Subcutaneous abdominal adipose tissue (tissue), 5 donors: ENCODE data around the gene SLC34A1.
"Not testable (repeated sequence)": the region's sequence is repeated elsewhere in the genome, so short reads cannot be mapped to it uniquely, and the experiment has no call there.

Source experiments
- H3K27ac ChIP-seq: one replicate; pipeline ENCODE4 v1.7.0; 2013; ENCODE audit warnings: low read depth, mild to moderate bottlenecking, inconsistent platforms, low read length, moderate library complexity
- H3K27me3 ChIP-seq, 5 donors: one replicate each; pipeline ENCODE4 v1.7.0; 2013; ENCODE audit warnings: low read length in 5 of 5, inconsistent platforms in 1 of 5; ENCODE audit not compliant: control insufficient read depth in 5 of 5, insufficient read depth in 4 of 5
- H3K36me3 ChIP-seq, 5 donors: one replicate each; pipeline ENCODE4 v1.7.0; 2013; ENCODE audit warnings: low read length in 5 of 5; ENCODE audit not compliant: control insufficient read depth in 5 of 5, insufficient read depth in 5 of 5
- H3K4me1 ChIP-seq, 5 donors: one replicate each; pipeline ENCODE4 v1.7.0; 2013; ENCODE audit warnings: low read length in 5 of 5, mild to moderate bottlenecking in 3 of 5, moderate library complexity in 1 of 5; ENCODE audit not compliant: control insufficient read depth in 5 of 5, insufficient read depth in 5 of 5
- H3K4me3 ChIP-seq, 5 donors: one replicate each; pipeline ENCODE4 v1.7.0; 2013; ENCODE audit warnings: low read length in 5 of 5, low read depth in 1 of 5
- H3K9ac ChIP-seq, 5 donors: one replicate each; pipeline ENCODE4 v1.7.0; 2013; ENCODE audit warnings: low read length in 5 of 5, mild to moderate bottlenecking in 4 of 5, moderate library complexity in 3 of 5
- H3K9me3 ChIP-seq, 5 donors: one replicate each; pipeline ENCODE4 v1.7.0; 2013; ENCODE audit warnings: low read length in 5 of 5; ENCODE audit not compliant: control insufficient read depth in 5 of 5
- donor health status: healthy.
- donor health status: healthy.
- donor health status: healthy.
- donor health status: healthy.
- donor health status: healthy.

The SLC34A1 gene, protein sequence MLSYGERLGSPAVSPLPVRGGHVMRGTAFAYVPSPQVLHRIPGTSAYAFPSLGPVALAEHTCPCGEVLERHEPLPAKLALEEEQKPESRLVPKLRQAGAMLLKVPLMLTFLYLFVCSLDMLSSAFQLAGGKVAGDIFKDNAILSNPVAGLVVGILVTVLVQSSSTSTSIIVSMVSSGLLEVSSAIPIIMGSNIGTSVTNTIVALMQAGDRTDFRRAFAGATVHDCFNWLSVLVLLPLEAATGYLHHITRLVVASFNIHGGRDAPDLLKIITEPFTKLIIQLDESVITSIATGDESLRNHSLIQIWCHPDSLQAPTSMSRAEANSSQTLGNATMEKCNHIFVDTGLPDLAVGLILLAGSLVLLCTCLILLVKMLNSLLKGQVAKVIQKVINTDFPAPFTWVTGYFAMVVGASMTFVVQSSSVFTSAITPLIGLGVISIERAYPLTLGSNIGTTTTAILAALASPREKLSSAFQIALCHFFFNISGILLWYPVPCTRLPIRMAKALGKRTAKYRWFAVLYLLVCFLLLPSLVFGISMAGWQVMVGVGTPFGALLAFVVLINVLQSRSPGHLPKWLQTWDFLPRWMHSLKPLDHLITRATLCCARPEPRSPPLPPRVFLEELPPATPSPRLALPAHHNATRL

GRCh38 chr5:177384134-177384533, at the start of gene SLC34A1:
SLC34A1 (plus strand) TSS chr5:177384434; CDS start chr5:177385742, 1,308 bp downstream.
- Histone ChIP-seq H3K36me3 (no peaks in the 10 kb centered on the region), H3K9me3 (no peaks in the 10 kb centered on the region), H3K9ac (no peak within 1 kb of the TSS), H3K27ac (no peak within 1 kb of the TSS), H3K27me3 (peaks cover 11 to 32% (median 21%) of the 10 kb centered on the region in 5 donors), H3K4me3 (no peak within 1 kb of the TSS), H3K4me1 (peaks cover 0 to 15% (median 7%) of the 10 kb centered on the region in 5 donors)

DNA sequence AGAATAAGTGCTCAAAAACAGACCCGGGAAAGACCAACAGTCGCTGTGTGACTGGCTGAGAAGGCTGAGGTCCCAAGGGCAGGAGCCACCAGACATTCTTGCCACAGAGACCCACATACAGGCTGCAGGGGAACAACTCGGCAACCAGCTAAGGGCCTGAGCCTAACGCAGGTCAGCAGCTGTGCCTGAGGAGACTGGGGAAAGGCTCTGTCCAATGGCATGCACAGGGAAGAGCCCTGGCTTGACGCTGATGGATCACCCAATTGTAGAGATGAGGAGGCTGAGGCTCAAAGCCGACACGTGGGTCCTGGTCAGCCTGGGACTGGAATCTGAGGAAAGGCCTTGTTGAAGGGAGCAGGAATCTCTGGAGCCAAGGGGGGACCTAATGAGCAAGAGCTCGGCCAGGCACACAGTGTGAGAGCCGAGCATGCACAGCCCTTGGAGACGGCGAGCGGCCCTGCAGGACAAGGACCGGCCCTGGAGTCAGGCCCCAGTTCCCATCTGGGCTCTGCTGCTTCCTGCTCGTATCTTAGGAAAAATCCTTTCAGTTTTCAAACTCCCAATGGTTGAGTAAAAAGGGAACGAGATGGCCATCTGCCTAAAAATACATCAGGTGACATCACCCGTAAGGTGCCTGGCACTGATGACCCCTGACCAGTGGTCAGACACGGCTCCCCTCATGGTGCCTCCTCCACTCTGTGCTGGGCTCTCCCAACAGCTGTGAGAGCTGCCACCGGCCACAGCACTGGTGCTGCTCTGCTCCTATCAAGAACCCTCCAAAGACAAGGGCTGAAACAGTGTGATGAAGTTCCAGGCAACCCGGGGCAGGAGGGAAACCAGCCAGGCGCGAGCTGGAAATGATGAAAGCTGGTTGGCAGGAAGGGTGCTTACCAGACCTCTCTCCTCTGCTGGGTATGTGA, 49.2 kb upstream of the SLC34A1 start:
- Histone ChIP-seq H3K36me3 (peaks cover 0 to 98% (median 90%) of the 10 kb centered on the region in 5 donors), H3K4me1 (no peaks in the 10 kb centered on the region), H3K9ac (no peak overlapping the region), H3K9me3 (no peaks in the 10 kb centered on the region), H3K27me3 (no peaks in the 10 kb centered on the region), H3K27ac (no peak overlapping the region), H3K4me3 (no peak overlapping the region)

GRCh38 chr5:177335701-177336065, 48.6 kb upstream of the SLC34A1 start:
- no peak overlapping the region for H3K4me3 ChIP-seq
- no peaks in the 10 kb centered on the region for H3K27me3 ChIP-seq
- H3K36me3 ChIP-seq, result peaks cover 0 to 91% (median 84%) of the 10 kb centered on the region in 5 donors
- H3K9me3 ChIP-seq, result no peaks in the 10 kb centered on the region
- no peak overlapping the region for H3K9ac ChIP-seq
- H3K27ac ChIP-seq, result no peak overlapping the region
- H3K4me1 ChIP-seq, result no peaks in the 10 kb centered on the region

DNA sequence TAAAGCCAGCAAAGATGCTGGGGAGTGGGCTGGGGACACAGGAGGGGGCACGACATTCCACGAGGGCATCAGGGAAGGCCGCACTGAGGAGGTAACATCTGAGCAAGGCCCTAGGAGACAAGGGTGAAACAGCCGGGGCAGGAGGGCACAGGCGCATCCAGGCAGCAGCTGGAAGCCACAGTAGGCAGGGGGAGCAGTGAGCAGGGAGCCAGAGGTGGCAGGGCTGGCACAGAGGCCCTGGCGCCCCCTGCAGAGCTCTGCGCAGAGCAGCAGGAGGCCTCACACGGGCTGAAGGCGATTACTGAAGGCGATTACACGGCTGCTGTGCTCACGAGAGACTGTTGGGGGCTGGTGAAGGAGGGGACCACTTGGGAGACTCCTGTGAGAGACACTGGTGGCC, 48.1 kb upstream of the SLC34A1 start:
- no peak overlapping the region for H3K27ac ChIP-seq
- no peaks in the 10 kb centered on the region for H3K4me1 ChIP-seq
- H3K9ac ChIP-seq, result no peak overlapping the region
- H3K27me3 ChIP-seq, result no peaks in the 10 kb centered on the region
- H3K4me3 ChIP-seq, result no peak overlapping the region
- no peaks in the 10 kb centered on the region for H3K9me3 ChIP-seq
- peaks cover 0 to 87% (median 80%) of the 10 kb centered on the region in 5 donors for H3K36me3 ChIP-seq

- Histone ChIP-seq H3K4me1 (no peaks in the 10 kb centered on the region), H3K4me3 (no peak overlapping the region), H3K36me3 (peaks cover 5 to 87% (median 77%) of the 10 kb centered on the region in 5 donors), H3K9me3 (no peaks in the 10 kb centered on the region), H3K27ac (no peak overlapping the region), H3K9ac (no peak overlapping the region), H3K27me3 (no peaks in the 10 kb centered on the region)
Observed at GRCh38 chr5:177336603-177337494, 47.4 kb upstream of the SLC34A1 start.

GRCh38 chr5:177338251-177339106, 45.8 kb upstream of the SLC34A1 start:
- no peak overlapping the region for H3K4me3 ChIP-seq
- H3K27ac ChIP-seq, result no peak overlapping the region
- no peaks in the 10 kb centered on the region for H3K9me3 ChIP-seq
- H3K27me3 ChIP-seq, result no peaks in the 10 kb centered on the region
- H3K9ac ChIP-seq, result no peak overlapping the region
- H3K4me1 ChIP-seq, result no peaks in the 10 kb centered on the region
- H3K36me3 ChIP-seq, result peaks cover 6 to 75% (median 66%) of the 10 kb centered on the region in 5 donors

GRCh38 chr5:177339107-177339638, 45.1 kb upstream of the SLC34A1 start:
- Histone ChIP-seq H3K27me3 (no peaks in the 10 kb centered on the region), H3K36me3 (peaks cover 6 to 70% (median 60%) of the 10 kb centered on the region in 5 donors)

DNA sequence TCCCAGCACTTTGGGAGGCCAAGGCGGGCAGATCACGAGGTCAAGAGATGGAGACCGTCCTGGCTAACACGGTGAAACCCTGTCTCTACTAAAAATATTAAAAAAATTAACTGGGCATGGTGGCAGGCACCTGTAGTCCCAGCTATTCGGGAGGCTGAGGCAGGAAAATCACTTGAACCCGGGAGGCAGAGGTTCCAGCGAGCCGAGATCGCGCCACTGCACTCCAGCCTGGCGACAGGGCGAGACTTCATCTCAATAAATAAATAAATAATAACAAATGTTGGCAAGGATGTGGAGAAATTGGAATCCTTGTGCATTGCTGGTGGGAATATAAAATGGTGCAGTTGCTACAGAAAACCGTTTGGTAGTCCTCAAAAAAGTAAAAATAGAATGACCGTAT, 41.2 kb upstream of the SLC34A1 start:
- not testable (repeated sequence) for H3K9ac ChIP-seq, H3K4me1 ChIP-seq, H3K27me3 ChIP-seq, H3K4me3 ChIP-seq, H3K27ac ChIP-seq, H3K9me3 ChIP-seq
- peaks cover 10 to 47% (median 26%) of the 10 kb centered on the region in 5 donors for H3K36me3 ChIP-seq

More at GRCh38 chr5:177339107-177339638, 45.1 kb upstream of the SLC34A1 start:
- Histone ChIP-seq H3K4me3 (no peak overlapping the region), H3K4me1 (no peaks in the 10 kb centered on the region), H3K9ac (no peak overlapping the region), H3K9me3 (no peaks in the 10 kb centered on the region), H3K27ac (no peak overlapping the region)
